K562 (cell line): ENCODE results near the gene CNNM4. TPM values are rescaled to one million over a fixed set of nuclear protein-coding genes. Genes with fewer than 3 reads are reported as not detected.

ENCODE experiments used
- ATAC-seq: fragments of 200-7000 bp; cut with Tn5 transposase; 3 replicates; pipeline ENCODE4 v1.9.1; 2020; ENCODE audit warnings: moderate library complexity
- BruUV-seq: library from RNA; stranded (reverse); fragments of 400-500 nt; replicated peaks from 2 replicates; lab custom pipeline; 2021; lab: Mats Ljungman, UMichigan
- CTCF ChIA-PET: fragments of 300-600 bp; formaldehyde crosslinking; extraction: SDS; loops from one replicate; lab custom pipeline; 2021; ENCODE audit warnings: low intra/inter-chr PET ratio; lab: Yijun Ruan, JAX
- POLR2A ChIA-PET: fragments of 300-600, 350-650 bp; sonication (Branson Sonifier 250); formaldehyde crosslinking; extraction: SDS; loops from one replicate; lab custom pipeline; 2021; ENCODE audit warnings: antibody characterized with exemption, inconsistent platforms; lab: Yijun Ruan, JAX
- DNase-seq, 4 experiments: peaks; one replicate each; pipeline versions ENCODE4 v3.0.0 to v3.0.0-alpha.2; 2011 to 2018; ENCODE audit warnings: low spot score in 3 of 4, mixed read lengths in 3 of 4; ENCODE audit errors: extremely low read depth in 1 of 4
- FAIRE-seq: peaks from 2 replicates; lab custom pipeline; 2011; peaks lifted over from hg19 to GRCh38; lab: Jason Lieb, UNC
- H2AFZ ChIP-seq: 2 replicates; pipeline ENCODE4 v1.6.0; 2011; ENCODE audit warnings: low read depth, low read length, control low read depth, inconsistent platforms
- H3K27ac ChIP-seq: fragments of 200-600 bp; 3 replicates; pipeline ENCODE4 v1.8.0; 2011; ENCODE audit warnings: low read depth, mild to moderate bottlenecking, control low read depth, inconsistent platforms, low read length, moderate library complexity, mixed read lengths; ENCODE audit errors: extremely low read depth
- H3K27me3 ChIP-seq, 2 experiments: fragments of 300-600 bp in 1 of 2; 2 replicates in 1 of 2; 3 replicates in 1 of 2; pipeline versions ENCODE4 v1.6.0 to v1.8.0; 2011; ENCODE audit warnings: inconsistent platforms in 2 of 2, low read length in 2 of 2, mild to moderate bottlenecking in 1 of 2, mixed read lengths in 1 of 2, moderate library complexity in 1 of 2; ENCODE audit not compliant: control insufficient read depth in 2 of 2, insufficient read depth in 2 of 2
- H3K36me3 ChIP-seq: fragments of 300-600 bp; 3 replicates; pipeline ENCODE4 v1.8.0; 2011; ENCODE audit warnings: mild to moderate bottlenecking, low read length, inconsistent platforms; ENCODE audit not compliant: control insufficient read depth, insufficient read depth
- H3K4me1 ChIP-seq, 2 experiments: fragments of 200-600 bp in 1 of 2; replicated peaks in 1 of 2; 2 replicates in 1 of 2; 3 replicates in 1 of 2; pipeline versions ENCODE4 v1.5.1 to v1.8.0; 2011; ENCODE audit warnings: inconsistent platforms in 2 of 2, low read length in 2 of 2, mild to moderate bottlenecking in 1 of 2, mixed read lengths in 1 of 2, moderate library complexity in 1 of 2; ENCODE audit not compliant: control insufficient read depth in 2 of 2, insufficient read depth in 2 of 2
- H3K4me2 ChIP-seq: 2 replicates; pipeline ENCODE4 v1.6.1; 2011; ENCODE audit warnings: low read length, control low read depth, inconsistent platforms, mixed read lengths; ENCODE audit not compliant: insufficient read depth
- H3K4me3 ChIP-seq: fragments of 200-600 bp; sonication (generic), shearing (Covaris generic); 2 replicates; pipeline ENCODE4 v1.5.1; 2016; ENCODE audit warnings: control low read depth, inconsistent platforms
- H3K79me2 ChIP-seq: fragments of 200-600 bp; 3 replicates; pipeline ENCODE4 v1.8.0; 2011; ENCODE audit warnings: low read length, inconsistent platforms; ENCODE audit not compliant: control insufficient read depth, insufficient read depth
- H3K9ac ChIP-seq, 2 experiments: 2 replicates each; pipeline versions ENCODE4 v1.6.0 to v1.6.1; 2011; ENCODE audit warnings: low read depth in 2 of 2, low read length in 2 of 2, control low read depth in 1 of 2, inconsistent platforms in 1 of 2, mild to moderate bottlenecking in 1 of 2, mixed read lengths in 1 of 2; ENCODE audit not compliant: insufficient read depth in 1 of 2
- H3K9me1 ChIP-seq: one replicate; pipeline ENCODE4 v1.6.0; 2011; ENCODE audit warnings: inconsistent platforms, mild to moderate bottlenecking, low read length, moderate library complexity; ENCODE audit not compliant: control insufficient read depth, insufficient read depth
- H3K9me3 ChIP-seq: replicated peaks from 2 replicates; pipeline ENCODE4 v1.5.1; 2011; ENCODE audit warnings: low read depth, low read length, inconsistent platforms; ENCODE audit not compliant: control insufficient read depth, insufficient read depth
- H4K20me1 ChIP-seq: replicated peaks from 2 replicates; pipeline ENCODE4 v1.6.1; 2011; ENCODE audit warnings: low read length, inconsistent platforms, mixed read lengths; ENCODE audit not compliant: control insufficient read depth, insufficient read depth
- CBFA2T2 ChIP-seq: fragments of 450-650 bp; conservative IDR thresholded peaks from 2 replicates; pipeline ENCODE4 v1.6.1; 2017; ENCODE audit warnings: mild to moderate bottlenecking
- MAFG ChIP-seq: fragments of 450-650 bp; conservative IDR thresholded peaks from 2 replicates; pipeline ENCODE4 v1.6.1; 2016; ENCODE audit warnings: missing genetic modification characterization, missing compliant biosample characterization
- PYGO2 ChIP-seq: fragments of 450-650 bp; IDR thresholded peaks from 2 replicates; pipeline ENCODE4 v1.6.1; 2016; ENCODE audit warnings: mild to moderate bottlenecking, missing genetic modification characterization, moderate library complexity, missing compliant biosample characterization
- RNF2 ChIP-seq: sonication (generic); IDR thresholded peaks from 2 replicates; pipeline ENCODE4 v1.6.1; 2016
- TAF15 ChIP-seq: fragments of 200-400 bp; formaldehyde crosslinking; IDR thresholded peaks from 2 replicates; pipeline ENCODE4 v1.6.1; 2017; ENCODE audit warnings: mild to moderate bottlenecking, low read depth, low read length, moderate library complexity
- TSC22D4 ChIP-seq: fragments of 450-650 bp; IDR thresholded peaks from 2 replicates; pipeline ENCODE4 v1.6.1; 2016; ENCODE audit warnings: missing genetic modification characterization, missing biosample characterization, control low read depth
- ZEB2 ChIP-seq: fragments of 450-650 bp; IDR thresholded peaks from 2 replicates; pipeline ENCODE4 v1.6.1; 2016
- WGBS: fragments of 100-300 bp; shearing (Covaris generic); methylation state at CpG from one replicate; pipeline ENCODE4 v1.1.6; 2016; ENCODE audit warnings: low coverage, mixed read lengths; ENCODE audit not compliant: insufficient coverage; ENCODE audit errors: missing lambda C conversion rate; 5-methylcytosine and 5-hydroxymethylcytosine counted together
- in situ Hi-C: fragments of 300-500 bp; cut with MboI; formaldehyde crosslinking; loops from 4 replicates; pipeline ENCODE4 v1.15.0; 2018; ENCODE audit warnings: inconsistent platforms, mixed read lengths
- intact Hi-C: fragments of 100-400 bp; cut with micrococcal nuclease; formaldehyde crosslinking; loops from 2 replicates; pipeline ENCODE4 v1.14.2; 2022
- polyA plus RNA-seq, 8 experiments: library from polyadenylated mRNA; depleted of rRNA in 4 of 8; stranded (reverse) in 5 of 8; unstranded in 3 of 8; fragments of >200 nt; fragmentation: Nextera tagmentation in 2 of 8; fragmentation: Illumina TruSeq in 1 of 8; extraction: Ambion mirVana in 2 of 8; extraction: Trizol in 1 of 8; gene quantifications; 2 replicates each; pipeline versions ENCODE4 v1.2.1 to v1.2.3, GENCODE V29; 2011 to 2014; ENCODE audit warnings: inconsistent platforms in 1 of 8, missing spikeins in 1 of 8
- total RNA-seq, 7 experiments: library from RNA; depleted of rRNA in 6 of 7; stranded (reverse); fragments of >200 nt in 6 of 7; fragmentation: Illumina TruSeq in 2 of 7; extraction: Trizol in 2 of 7; gene quantifications; 2 replicates each; pipeline versions ENCODE4 v1.2.1 to v1.2.3, GENCODE V29; 2011 to 2021; ENCODE audit warnings: low replicate concordance in 1 of 7
- TF ChIP-seq, protein P1 (sequence below): fragments of 250-450 bp; sonication (Bioruptor Pico); IDR thresholded peaks from 2 replicates; pipeline ENCODE4 v1.8.0; 2021; ENCODE audit warnings: mild to moderate bottlenecking, moderate library complexity

CNNM4 gene
- total and polyA plus RNA-seq, 9 of the 15 experiments (the other 6 are each of a cell fraction or from before 2014, with no cell fraction given): 0.96 to 6.3 (median 2.8) TPM

GRCh38 chr2:96756788-96757476, 3.8 kb upstream of the CNNM4 start (continued):
- TF ChIP-seq, protein P1, sequence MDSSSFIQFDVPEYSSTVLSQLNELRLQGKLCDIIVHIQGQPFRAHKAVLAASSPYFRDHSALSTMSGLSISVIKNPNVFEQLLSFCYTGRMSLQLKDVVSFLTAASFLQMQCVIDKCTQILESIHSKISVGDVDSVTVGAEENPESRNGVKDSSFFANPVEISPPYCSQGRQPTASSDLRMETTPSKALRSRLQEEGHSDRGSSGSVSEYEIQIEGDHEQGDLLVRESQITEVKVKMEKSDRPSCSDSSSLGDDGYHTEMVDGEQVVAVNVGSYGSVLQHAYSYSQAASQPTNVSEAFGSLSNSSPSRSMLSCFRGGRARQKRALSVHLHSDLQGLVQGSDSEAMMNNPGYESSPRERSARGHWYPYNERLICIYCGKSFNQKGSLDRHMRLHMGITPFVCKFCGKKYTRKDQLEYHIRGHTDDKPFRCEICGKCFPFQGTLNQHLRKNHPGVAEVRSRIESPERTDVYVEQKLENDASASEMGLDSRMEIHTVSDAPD (CRISPR knock-in tag): no peak
- TF ChIP-seq TAF15 (no peak), RNF2 (no peak), CBFA2T2 (no peak), PYGO2 (tag) (no peak), MAFG (peak; percentile 32; the same call in 1 of the 2 replicates)

GRCh38 chr2:96757477-96757860, 3.2 kb upstream of the CNNM4 start:
- DNase-seq (no peak), ATAC-seq (no peak), FAIRE-seq (no peak)
- H3K79me2 ChIP-seq: peaks cover 16% of the 10 kb centered on the region
- no peak overlapping the region; the same call in 1 of the 2 replicates for H2AFZ ChIP-seq
- 30% methylated on average over 3 of the region's 6 CpGs for WGBS
- H3K27ac ChIP-seq: no peak overlapping the region
- no peaks in the 10 kb centered on the region; a peak in 1 of 5 replicates for H3K27me3 ChIP-seq
- H3K9ac ChIP-seq: no peak overlapping the region
- intact Hi-C loops: no loop called here
- BruUV-seq: no TSS peak
- no peak for TF ChIP-seq TSC22D4
- TF ChIP-seq ZEB2: no peak
- H3K9me1 ChIP-seq: no peaks in the 10 kb centered on the region
- no peaks in the 10 kb centered on the region for H3K36me3 ChIP-seq
- peaks cover 5% of the 10 kb centered on the region; the same call in 1 of the 2 replicates for H4K20me1 ChIP-seq
- H3K4me2 ChIP-seq: no peak overlapping the region
- H3K4me3 ChIP-seq: no peak overlapping the region
- in situ Hi-C loops: no loop called here
- peaks cover 21 to 23% of the 10 kb centered on the region in 2 experiments; a peak in 4 of 5 replicates for H3K4me1 ChIP-seq
- ChIA-PET CTCF (interaction anchor here (1.1 kb wide), 1 partner anchor 208 kb away, joined by 4 read pairs; no protein-coding TSS in a partner anchor), POLR2A (interaction anchor here (0.6 to 1.8 kb wide), 4 partner anchors 8 to 122 kb away, joined by 3 to 7 read pairs (median 4); no protein-coding TSS in a partner anchor)
- H3K9me3 ChIP-seq: no peaks in the 10 kb centered on the region
